ENCODE data around the gene SLC16A7.

The SLC16A7 gene

GRCh38 chr12:59834659-59835474, 239.0 kb downstream of the SLC16A7 start:
- TF ChIP-seq, protein P1, sequence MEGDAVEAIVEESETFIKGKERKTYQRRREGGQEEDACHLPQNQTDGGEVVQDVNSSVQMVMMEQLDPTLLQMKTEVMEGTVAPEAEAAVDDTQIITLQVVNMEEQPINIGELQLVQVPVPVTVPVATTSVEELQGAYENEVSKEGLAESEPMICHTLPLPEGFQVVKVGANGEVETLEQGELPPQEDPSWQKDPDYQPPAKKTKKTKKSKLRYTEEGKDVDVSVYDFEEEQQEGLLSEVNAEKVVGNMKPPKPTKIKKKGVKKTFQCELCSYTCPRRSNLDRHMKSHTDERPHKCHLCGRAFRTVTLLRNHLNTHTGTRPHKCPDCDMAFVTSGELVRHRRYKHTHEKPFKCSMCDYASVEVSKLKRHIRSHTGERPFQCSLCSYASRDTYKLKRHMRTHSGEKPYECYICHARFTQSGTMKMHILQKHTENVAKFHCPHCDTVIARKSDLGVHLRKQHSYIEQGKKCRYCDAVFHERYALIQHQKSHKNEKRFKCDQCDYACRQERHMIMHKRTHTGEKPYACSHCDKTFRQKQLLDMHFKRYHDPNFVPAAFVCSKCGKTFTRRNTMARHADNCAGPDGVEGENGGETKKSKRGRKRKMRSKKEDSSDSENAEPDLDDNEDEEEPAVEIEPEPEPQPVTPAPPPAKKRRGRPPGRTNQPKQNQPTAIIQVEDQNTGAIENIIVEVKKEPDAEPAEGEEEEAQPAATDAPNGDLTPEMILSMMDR (IDR thresholded peaks at IDR 0.05; ENCODE audit: low read depth, low read length): peak; percentile 59
- H3K4me3 ChIP-seq (ENCODE audit: low read depth, low read length): no peak overlapping the region
- peak; percentile 47 for DNase-seq (ENCODE audit: low read depth, low spot score)
- in situ Hi-C loops (cut with HindIII; ENCODE audit: low sequenced_read_pairs): no loop called here
